Gastrocnemius medialis (tissue), 4 donors: ENCODE measurements around the gene ADIG. TPM values are rescaled to one million over a fixed set of nuclear protein-coding genes. Genes with fewer than 3 reads are reported as not detected.

Experiments used
- ATAC-seq, 2 donors: fragments of 150-250 bp; one replicate each; pipeline ENCODE4 v1.9.1; 2016
- DNase-seq, 2 donors: peaks; one replicate each; pipeline ENCODE4 v3.0.0-alpha.2; 2019
- H3K27ac ChIP-seq, 4 donors: fragments of 200-600 bp; sonication (generic); 1 replicate in 1 of 4; 2 replicates in 3 of 4; pipeline ENCODE4 v1.5.1; 2016 to 2018; ENCODE audit warnings: mild to moderate bottlenecking in 2 of 4, moderate library complexity in 1 of 4
- H3K27me3 ChIP-seq, 3 donors: fragments of 200-600 bp; sonication (generic) in 2 of 3; 1 replicate in 1 of 3; 2 replicates in 2 of 3; pipeline versions ENCODE4 v1.5.1 to v1.6.0; 2016 to 2019; ENCODE audit warnings: mild to moderate bottlenecking in 1 of 3, moderate library complexity in 1 of 3
- H3K36me3 ChIP-seq, 2 donors: fragments of 200-600 bp; sonication (generic) in 1 of 2; one replicate each; pipeline ENCODE4 v1.5.1; 2017 to 2018
- H3K4me1 ChIP-seq, 2 donors: fragments of 200-600 bp; sonication (generic) in 1 of 2; one replicate each; pipeline ENCODE4 v1.5.1; 2016 to 2017; ENCODE audit warnings: mild to moderate bottlenecking in 2 of 2
- H3K4me3 ChIP-seq, 4 donors: fragments of 200-600 bp; sonication (generic) in 3 of 4; 1 replicate in 1 of 4; 2 replicates in 3 of 4; pipeline ENCODE4 v1.5.1; 2016 to 2019; ENCODE audit warnings: mild to moderate bottlenecking in 2 of 4
- H3K9me3 ChIP-seq, 3 donors: fragments of 200-600 bp; sonication (generic) in 2 of 3; 1 replicate in 1 of 3; 2 replicates in 2 of 3; pipeline ENCODE4 v1.5.1; 2016 to 2019
- CTCF ChIP-seq, 5 experiments: fragments of 450-650 bp in 3 of 5; fragments of 200-600 bp in 2 of 5; sonication (generic) in 2 of 5; IDR thresholded peaks in 4 of 5; conservative IDR thresholded peaks in 1 of 5; 1 replicate in 4 of 5; 2 replicates in 1 of 5; pipeline ENCODE4 v1.5.1; 2016 to 2019; ENCODE audit warnings: antibody characterized with exemption in 5 of 5, mild to moderate bottlenecking in 3 of 5, moderate library complexity in 3 of 5
- POLR2A ChIP-seq, 2 donors: fragments of 450-650 bp; IDR thresholded peaks; one replicate each; pipeline ENCODE4 v1.6.1; 2017; ENCODE audit warnings: antibody characterized with exemption in 2 of 2, mild to moderate bottlenecking in 2 of 2, moderate library complexity in 2 of 2
- in situ Hi-C, 4 donors: fragments of 200-750 bp; cut with MboI; loops; one replicate each; pipeline versions ENCODE4 v1.15.0 to v1.8.0; 2017; ENCODE audit warnings: low sequenced_read_pairs in 4 of 4
- intact Hi-C: fragments of 100-400 bp; cut with DNase I; formaldehyde crosslinking; loops from one replicate; pipeline ENCODE4 v1.15.1; 2023; ENCODE audit warnings: low total_unique reads
- total RNA-seq, 4 donors: library from RNA; depleted of rRNA; stranded (reverse); fragments of >200 nt; gene quantifications; one replicate each; pipeline versions ENCODE4 v1.1.0 to v1.2.3, GENCODE V29; 2016

ADIG gene
- total RNA-seq, 4 donors from 2014 or later, result not detected

GRCh38 chr20:38624084-38624483 lies 43.1 kb downstream of the ADIG start:
- ATAC-seq (no peak), DNase-seq (no peak)
- intact Hi-C loops (no loop called here), in situ Hi-C loops (no loop called here)
- H3K27me3 ChIP-seq, result peaks cover 0 to 5% (median 2%) of the 10 kb centered on the region in 3 donors
- no peaks in the 10 kb centered on the region for H3K4me1 ChIP-seq
- no peaks in the 10 kb centered on the region for H3K9me3 ChIP-seq
- TF ChIP-seq CTCF (IDR thresholded peaks at IDR 0.05 in 4 of 5, conservative IDR thresholded peaks at IDR 0.05 in 1 of 5) (no peak), POLR2A (IDR thresholded peaks at IDR 0.05) (no peak)
- H3K27ac ChIP-seq, result no peak overlapping the region
- no peak overlapping the region for H3K4me3 ChIP-seq
- H3K36me3 ChIP-seq, result no peaks in the 10 kb centered on the region

GRCh38 chr20:38625896-38626295 lies 44.9 kb downstream of the ADIG start:
- Histone ChIP-seq H3K9me3 (no peaks in the 10 kb centered on the region), H3K27ac (no peak overlapping the region), H3K36me3 (no peaks in the 10 kb centered on the region), H3K4me3 (no peak overlapping the region), H3K4me1 (no peaks in the 10 kb centered on the region), H3K27me3 (no peaks in the 10 kb centered on the region)
- intact Hi-C loops, result no loop called here
- TF ChIP-seq CTCF (IDR thresholded peaks at IDR 0.05 in 4 of 5, conservative IDR thresholded peaks at IDR 0.05 in 1 of 5) (no peak), POLR2A (IDR thresholded peaks at IDR 0.05) (no peak)
- DNase-seq, result no peak
- in situ Hi-C loops, result loop anchor here in 1 of 4 donors (25.0 kb wide), 1 partner anchor 261 kb away; no protein-coding TSS in a partner anchor
- no peak for ATAC-seq

- TF ChIP-seq CTCF (IDR thresholded peaks at IDR 0.05 in 4 of 5, conservative IDR thresholded peaks at IDR 0.05 in 1 of 5) (no peak), POLR2A (IDR thresholded peaks at IDR 0.05) (no peak)
- in situ Hi-C loops, result loop anchor here in 1 of 4 donors (25.0 kb wide), 1 partner anchor 260 kb away; no protein-coding TSS in a partner anchor
- no peaks in the 10 kb centered on the region for H3K27me3 ChIP-seq
- intact Hi-C loops, result no loop called here
- no peaks in the 10 kb centered on the region for H3K36me3 ChIP-seq
- H3K27ac ChIP-seq, result no peak overlapping the region
- DNase-seq (no peak), ATAC-seq (no peak)
- no peaks in the 10 kb centered on the region for H3K4me1 ChIP-seq
- H3K9me3 ChIP-seq, result no peaks in the 10 kb centered on the region
- no peak overlapping the region for H3K4me3 ChIP-seq
Observed at GRCh38 chr20:38626921-38627659, 46.1 kb downstream of the ADIG start.

- Histone ChIP-seq H3K4me3 (no peak overlapping the region), H3K27me3 (peaks cover 0 to 1% (median 0%) of the 10 kb centered on the region in 3 donors), H3K4me1 (no peaks in the 10 kb centered on the region), H3K27ac (no peak overlapping the region), H3K36me3 (no peaks in the 10 kb centered on the region), H3K9me3 (no peaks in the 10 kb centered on the region)
- in situ Hi-C loops (loop anchor here in 1 of 4 donors (25.0 kb wide), 1 partner anchor 258 kb away; no protein-coding TSS in a partner anchor), intact Hi-C loops (no loop called here)
- DNase-seq (no peak), ATAC-seq (no peak)
- TF ChIP-seq CTCF (IDR thresholded peaks at IDR 0.05 in 4 of 5, conservative IDR thresholded peaks at IDR 0.05 in 1 of 5), result no peak
- no peak for TF ChIP-seq POLR2A (IDR thresholded peaks at IDR 0.05)
Observed at GRCh38 chr20:38628580-38629470, 47.8 kb downstream of the ADIG start.
